Hepatocyte (in vitro differentiated cells): ENCODE results near the gene CCRL2.
"Not testable (repeated sequence)": the region's sequence is repeated elsewhere in the genome, so short reads cannot be mapped to it uniquely, and the experiment has no call there.

Experiments
- EZH2 ChIP-seq: fragments of 200-600 bp; sonication (generic); IDR thresholded peaks from 2 replicates; pipeline ENCODE4 v1.6.1; 2016; ENCODE audit warnings: antibody characterized with exemption, mild to moderate bottlenecking, borderline replicate concordance
- EZH2phosphoT487 ChIP-seq: fragments of 200-600 bp; sonication (generic); IDR thresholded peaks from one replicate; pipeline ENCODE4 v1.6.1; 2018; ENCODE audit warnings: antibody characterized with exemption, mild to moderate bottlenecking, low read depth, moderate library complexity; ENCODE audit not compliant: unreplicated experiment, severe bottlenecking
- TF ChIP-seq, protein P1 (sequence below): fragments of 200-600 bp; sonication (generic); IDR thresholded peaks from 2 replicates; pipeline ENCODE4 v1.5.1; 2016; ENCODE audit warnings: antibody characterized with exemption, mild to moderate bottlenecking; ENCODE audit not compliant: poor library complexity

DNA sequence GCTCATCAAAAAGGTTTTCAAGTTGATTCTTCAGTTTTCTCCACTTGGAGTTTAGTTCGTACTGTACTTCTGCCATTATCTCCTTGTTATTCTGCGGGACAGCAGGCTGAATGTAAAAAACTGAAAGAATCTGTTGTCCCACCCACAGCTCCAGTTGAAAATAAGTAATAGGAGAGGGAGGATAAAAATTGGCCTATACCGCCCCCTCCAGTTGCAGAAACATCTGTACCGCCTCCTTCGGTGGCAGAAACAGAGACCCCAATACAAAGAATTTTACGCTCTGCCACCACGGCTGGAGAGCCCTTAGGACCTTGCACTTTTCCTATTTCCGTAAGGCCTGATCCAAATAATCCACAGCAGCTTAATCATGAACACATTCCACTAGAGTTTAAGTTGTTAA lies 20.3 kb downstream of the CCRL2 start:
- not testable (repeated sequence) for TF ChIP-seq EZH2phosphoT487, EZH2
- TF ChIP-seq, protein P1, sequence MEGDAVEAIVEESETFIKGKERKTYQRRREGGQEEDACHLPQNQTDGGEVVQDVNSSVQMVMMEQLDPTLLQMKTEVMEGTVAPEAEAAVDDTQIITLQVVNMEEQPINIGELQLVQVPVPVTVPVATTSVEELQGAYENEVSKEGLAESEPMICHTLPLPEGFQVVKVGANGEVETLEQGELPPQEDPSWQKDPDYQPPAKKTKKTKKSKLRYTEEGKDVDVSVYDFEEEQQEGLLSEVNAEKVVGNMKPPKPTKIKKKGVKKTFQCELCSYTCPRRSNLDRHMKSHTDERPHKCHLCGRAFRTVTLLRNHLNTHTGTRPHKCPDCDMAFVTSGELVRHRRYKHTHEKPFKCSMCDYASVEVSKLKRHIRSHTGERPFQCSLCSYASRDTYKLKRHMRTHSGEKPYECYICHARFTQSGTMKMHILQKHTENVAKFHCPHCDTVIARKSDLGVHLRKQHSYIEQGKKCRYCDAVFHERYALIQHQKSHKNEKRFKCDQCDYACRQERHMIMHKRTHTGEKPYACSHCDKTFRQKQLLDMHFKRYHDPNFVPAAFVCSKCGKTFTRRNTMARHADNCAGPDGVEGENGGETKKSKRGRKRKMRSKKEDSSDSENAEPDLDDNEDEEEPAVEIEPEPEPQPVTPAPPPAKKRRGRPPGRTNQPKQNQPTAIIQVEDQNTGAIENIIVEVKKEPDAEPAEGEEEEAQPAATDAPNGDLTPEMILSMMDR, result peak; percentile 9
